ENCODE data around the gene IQGAP2. TPM values are rescaled to one million over a fixed set of nuclear protein-coding genes. Genes with fewer than 3 reads are reported as not detected.
A peak's percentile ranks its signal among the peaks of the same experiment; 100 is the strongest.

IQGAP2 gene
- polyA plus RNA-seq, 1 donor: 29.2 TPM

GRCh38 chr5:76576450-76576849 lies 173.4 kb downstream of the IQGAP2 start:
- Histone ChIP-seq H3K27ac (ENCODE audit: low read length) (no peak overlapping the region), H3K9me3 (ENCODE audit: control insufficient read depth, low read depth, low read length) (no peaks in the 10 kb centered on the region), H3K36me3 (ENCODE audit: control insufficient read depth, insufficient read depth, low read length) (no peaks in the 10 kb centered on the region), H3K27me3 (ENCODE audit: control insufficient read depth, insufficient read depth, low read length) (no peaks in the 10 kb centered on the region), H3K4me1 (ENCODE audit: control insufficient read depth, insufficient read depth, low read length) (peaks cover 8% of the 10 kb centered on the region), H3K4me3 (ENCODE audit: low read length) (no peak overlapping the region)
- no peak for DNase-seq

- H3K27me3 ChIP-seq (ENCODE audit: control insufficient read depth, insufficient read depth, low read length): no peaks in the 10 kb centered on the region
- H3K9me3 ChIP-seq (ENCODE audit: control insufficient read depth, low read depth, low read length): no peaks in the 10 kb centered on the region
- H3K4me1 ChIP-seq (ENCODE audit: control insufficient read depth, insufficient read depth, low read length): peaks cover 14% of the 10 kb centered on the region
- no peak for DNase-seq
- no peaks in the 10 kb centered on the region for H3K36me3 ChIP-seq (ENCODE audit: control insufficient read depth, insufficient read depth, low read length)
- WGBS (ENCODE audit: insufficient coverage, low lambda C conversion rate): 91% methylated on average over 4 of the region's 4 CpGs
- no peak overlapping the region for H3K4me3 ChIP-seq (ENCODE audit: low read length)
- H3K27ac ChIP-seq (ENCODE audit: low read length): no peak overlapping the region
These were observed 173.9 kb downstream of the IQGAP2 start for GRCh38 chr5:76576996-76577395.

- Histone ChIP-seq H3K27ac (ENCODE audit: low read length) (no peak overlapping the region), H3K27me3 (ENCODE audit: control insufficient read depth, insufficient read depth, low read length) (no peaks in the 10 kb centered on the region), H3K4me1 (ENCODE audit: control insufficient read depth, insufficient read depth, low read length) (peaks cover 21% of the 10 kb centered on the region), H3K36me3 (ENCODE audit: control insufficient read depth, insufficient read depth, low read length) (no peaks in the 10 kb centered on the region), H3K9me3 (ENCODE audit: control insufficient read depth, low read depth, low read length) (no peaks in the 10 kb centered on the region), H3K4me3 (ENCODE audit: low read length) (no peak overlapping the region)
- no peak for DNase-seq
- no CpG with 5 or more reads among the region's 7 CpGs for WGBS (ENCODE audit: insufficient coverage, low lambda C conversion rate)
These were observed 176.3 kb downstream of the IQGAP2 start for GRCh38 chr5:76579166-76579937.

GRCh38 chr5:76580981-76581380 lies 177.9 kb downstream of the IQGAP2 start:
- Histone ChIP-seq H3K9me3 (ENCODE audit: control insufficient read depth, low read depth, low read length) (no peaks in the 10 kb centered on the region), H3K27me3 (ENCODE audit: control insufficient read depth, insufficient read depth, low read length) (no peaks in the 10 kb centered on the region), H3K27ac (ENCODE audit: low read length) (no peak overlapping the region), H3K36me3 (ENCODE audit: control insufficient read depth, insufficient read depth, low read length) (no peaks in the 10 kb centered on the region), H3K4me3 (ENCODE audit: low read length) (no peak overlapping the region), H3K4me1 (ENCODE audit: control insufficient read depth, insufficient read depth, low read length) (peaks cover 21% of the 10 kb centered on the region)
- peak in 1 of 2 donors; percentile 55 for DNase-seq
- no CpG with 5 or more reads among the region's 3 CpGs for WGBS (ENCODE audit: insufficient coverage, low lambda C conversion rate)

- WGBS (ENCODE audit: insufficient coverage, low lambda C conversion rate): 77% methylated on average over 1 of the region's 6 CpGs
- H3K27me3 ChIP-seq (ENCODE audit: control insufficient read depth, insufficient read depth, low read length): no peaks in the 10 kb centered on the region
- H3K9me3 ChIP-seq (ENCODE audit: control insufficient read depth, low read depth, low read length): no peaks in the 10 kb centered on the region
- H3K4me1 ChIP-seq (ENCODE audit: control insufficient read depth, insufficient read depth, low read length): peaks cover 21% of the 10 kb centered on the region
- H3K27ac ChIP-seq (ENCODE audit: low read length): peak overlapping the region; percentile 53
- peak; percentile 44 to 81 for DNase-seq
- no peak overlapping the region for H3K4me3 ChIP-seq (ENCODE audit: low read length)
- H3K36me3 ChIP-seq (ENCODE audit: control insufficient read depth, insufficient read depth, low read length): no peaks in the 10 kb centered on the region
These were observed 179.4 kb downstream of the IQGAP2 start for GRCh38 chr5:76582230-76583162.

GRCh38 chr5:76583163-76584047 lies 180.3 kb downstream of the IQGAP2 start:
- H3K36me3 ChIP-seq (ENCODE audit: control insufficient read depth, insufficient read depth, low read length): no peaks in the 10 kb centered on the region
- H3K4me3 ChIP-seq (ENCODE audit: low read length): no peak overlapping the region
- no peaks in the 10 kb centered on the region for H3K9me3 ChIP-seq (ENCODE audit: control insufficient read depth, low read depth, low read length)
- DNase-seq: no peak
- no peaks in the 10 kb centered on the region for H3K27me3 ChIP-seq (ENCODE audit: control insufficient read depth, insufficient read depth, low read length)
- 6% methylated on average over 2 of the region's 7 CpGs for WGBS (ENCODE audit: insufficient coverage, low lambda C conversion rate)
- H3K27ac ChIP-seq (ENCODE audit: low read length): peak overlapping the region; percentile 53
- H3K4me1 ChIP-seq (ENCODE audit: control insufficient read depth, insufficient read depth, low read length): peaks cover 21% of the 10 kb centered on the region

GRCh38 chr5:76585783-76586217 lies 182.7 kb downstream of the IQGAP2 start:
- Histone ChIP-seq H3K4me1 (ENCODE audit: control insufficient read depth, insufficient read depth, low read length) (peaks cover 18% of the 10 kb centered on the region), H3K4me3 (ENCODE audit: low read length) (no peak overlapping the region), H3K27ac (ENCODE audit: low read length) (no peak overlapping the region), H3K27me3 (ENCODE audit: control insufficient read depth, insufficient read depth, low read length) (no peaks in the 10 kb centered on the region), H3K36me3 (ENCODE audit: control insufficient read depth, insufficient read depth, low read length) (no peaks in the 10 kb centered on the region), H3K9me3 (ENCODE audit: control insufficient read depth, low read depth, low read length) (no peaks in the 10 kb centered on the region)
- no peak for DNase-seq
- WGBS (ENCODE audit: insufficient coverage, low lambda C conversion rate): no CpG with 5 or more reads among the region's 3 CpGs

GRCh38 chr5:76586531-76586930 lies 183.4 kb downstream of the IQGAP2 start:
- H3K4me3 ChIP-seq (ENCODE audit: low read length): no peak overlapping the region
- H3K27ac ChIP-seq (ENCODE audit: low read length): no peak overlapping the region
- peaks cover 12% of the 10 kb centered on the region for H3K4me1 ChIP-seq (ENCODE audit: control insufficient read depth, insufficient read depth, low read length)
- no peak for DNase-seq
- H3K27me3 ChIP-seq (ENCODE audit: control insufficient read depth, insufficient read depth, low read length): no peaks in the 10 kb centered on the region
- WGBS (ENCODE audit: insufficient coverage, low lambda C conversion rate): no CpG with 5 or more reads among the region's 4 CpGs
- no peaks in the 10 kb centered on the region for H3K9me3 ChIP-seq (ENCODE audit: control insufficient read depth, low read depth, low read length)
- H3K36me3 ChIP-seq (ENCODE audit: control insufficient read depth, insufficient read depth, low read length): no peaks in the 10 kb centered on the region

- no peaks in the 10 kb centered on the region for H3K27me3 ChIP-seq (ENCODE audit: control insufficient read depth, insufficient read depth, low read length)
- H3K4me1 ChIP-seq (ENCODE audit: control insufficient read depth, insufficient read depth, low read length): no peaks in the 10 kb centered on the region
- no peaks in the 10 kb centered on the region for H3K36me3 ChIP-seq (ENCODE audit: control insufficient read depth, insufficient read depth, low read length)
- no peak overlapping the region for H3K27ac ChIP-seq (ENCODE audit: low read length)
- DNase-seq: peak in 1 of 2 donors; percentile 17
- no peak overlapping the region for H3K4me3 ChIP-seq (ENCODE audit: low read length)
- no peaks in the 10 kb centered on the region for H3K9me3 ChIP-seq (ENCODE audit: control insufficient read depth, low read depth, low read length)
- no CpG with 5 or more reads among the region's 1 CpG for WGBS (ENCODE audit: insufficient coverage, low lambda C conversion rate)
These were observed 186.9 kb downstream of the IQGAP2 start for GRCh38 chr5:76590027-76590426.

- no peak for DNase-seq
- Histone ChIP-seq H3K36me3 (ENCODE audit: control insufficient read depth, insufficient read depth, low read length) (no peaks in the 10 kb centered on the region), H3K4me3 (ENCODE audit: low read length) (no peak overlapping the region), H3K4me1 (ENCODE audit: control insufficient read depth, insufficient read depth, low read length) (no peaks in the 10 kb centered on the region), H3K9me3 (ENCODE audit: control insufficient read depth, low read depth, low read length) (no peaks in the 10 kb centered on the region), H3K27ac (ENCODE audit: low read length) (no peak overlapping the region), H3K27me3 (ENCODE audit: control insufficient read depth, insufficient read depth, low read length) (no peaks in the 10 kb centered on the region)
- no CpG with 5 or more reads among the region's 3 CpGs for WGBS (ENCODE audit: insufficient coverage, low lambda C conversion rate)
These were observed 188.3 kb downstream of the IQGAP2 start for GRCh38 chr5:76591366-76591765.

Measured in large intestine (tissue), 3 donors.